Measurements from ENCODE around the gene YJEFN3.

YJEFN3 gene

GRCh38 chr19:19554074-19555023, 25.6 kb downstream of the YJEFN3 start:
- peak; percentile 41 for DNase-seq (ENCODE audit: low read depth)

- no peak for DNase-seq (ENCODE audit: low read depth)
Observed at GRCh38 chr19:19558055-19558454, 29.3 kb downstream of the YJEFN3 start.

- no peak for DNase-seq (ENCODE audit: low read depth)
Observed at GRCh38 chr19:19558636-19559035, 29.9 kb downstream of the YJEFN3 start.

GRCh38 chr19:19559931-19560330, 31.2 kb downstream of the YJEFN3 start:
- DNase-seq (ENCODE audit: low read depth): no peak

GRCh38 chr19:19561946-19562664, 33.4 kb downstream of the YJEFN3 start:
- no peak for DNase-seq (ENCODE audit: low read depth)

GRCh38 chr19:19562665-19563347, 34.1 kb downstream of the YJEFN3 start:
- DNase-seq (ENCODE audit: low read depth): no peak

GRCh38 chr19:19563348-19563848, 34.7 kb downstream of the YJEFN3 start:
- DNase-seq (ENCODE audit: low read depth): no peak

GRCh38 chr19:19566306-19566705, 37.6 kb downstream of the YJEFN3 start:
- no peak for DNase-seq (ENCODE audit: low read depth)

- no peak for DNase-seq (ENCODE audit: low read depth)
Observed at GRCh38 chr19:19567391-19567790, 38.7 kb downstream of the YJEFN3 start.

GRCh38 chr19:19568802-19569756, 40.4 kb downstream of the YJEFN3 start:
- no peak for DNase-seq (ENCODE audit: low read depth)

- no peak for DNase-seq (ENCODE audit: low read depth)
Observed at GRCh38 chr19:19570571-19570970, 41.9 kb downstream of the YJEFN3 start.

- no peak for DNase-seq (ENCODE audit: low read depth)
Observed at GRCh38 chr19:19571071-19571786, 42.5 kb downstream of the YJEFN3 start.

GRCh38 chr19:19575411-19575810, 46.7 kb downstream of the YJEFN3 start:
- DNase-seq (ENCODE audit: low read depth): no peak

- DNase-seq (ENCODE audit: low read depth): no peak
Observed at GRCh38 chr19:19578252-19578651, 49.5 kb downstream of the YJEFN3 start.

- no peak for DNase-seq (ENCODE audit: low read depth)
Observed at GRCh38 chr19:19579533-19580361, 51.0 kb downstream of the YJEFN3 start.

GRCh38 chr19:19580418-19580817, 51.7 kb downstream of the YJEFN3 start:
- no peak for DNase-seq (ENCODE audit: low read depth)

GRCh38 chr19:19581391-19581790, 52.7 kb downstream of the YJEFN3 start:
- no peak for DNase-seq (ENCODE audit: low read depth)

- no peak for DNase-seq (ENCODE audit: low read depth)
Observed at GRCh38 chr19:19582471-19582870, 53.8 kb downstream of the YJEFN3 start.

GRCh38 chr19:19584356-19584755, 55.6 kb downstream of the YJEFN3 start:
- no peak for DNase-seq (ENCODE audit: low read depth)

Measured in stimulated activated CD8-positive, alpha-beta memory T cell treated with anti-CD3 and anti-CD28 coated beads, Interleukin-7, amount 100 ng/mL, for 24 hours (primary cell).